ENCODE measurements around the gene GGTLC2.

GGTLC2 gene

DNA sequence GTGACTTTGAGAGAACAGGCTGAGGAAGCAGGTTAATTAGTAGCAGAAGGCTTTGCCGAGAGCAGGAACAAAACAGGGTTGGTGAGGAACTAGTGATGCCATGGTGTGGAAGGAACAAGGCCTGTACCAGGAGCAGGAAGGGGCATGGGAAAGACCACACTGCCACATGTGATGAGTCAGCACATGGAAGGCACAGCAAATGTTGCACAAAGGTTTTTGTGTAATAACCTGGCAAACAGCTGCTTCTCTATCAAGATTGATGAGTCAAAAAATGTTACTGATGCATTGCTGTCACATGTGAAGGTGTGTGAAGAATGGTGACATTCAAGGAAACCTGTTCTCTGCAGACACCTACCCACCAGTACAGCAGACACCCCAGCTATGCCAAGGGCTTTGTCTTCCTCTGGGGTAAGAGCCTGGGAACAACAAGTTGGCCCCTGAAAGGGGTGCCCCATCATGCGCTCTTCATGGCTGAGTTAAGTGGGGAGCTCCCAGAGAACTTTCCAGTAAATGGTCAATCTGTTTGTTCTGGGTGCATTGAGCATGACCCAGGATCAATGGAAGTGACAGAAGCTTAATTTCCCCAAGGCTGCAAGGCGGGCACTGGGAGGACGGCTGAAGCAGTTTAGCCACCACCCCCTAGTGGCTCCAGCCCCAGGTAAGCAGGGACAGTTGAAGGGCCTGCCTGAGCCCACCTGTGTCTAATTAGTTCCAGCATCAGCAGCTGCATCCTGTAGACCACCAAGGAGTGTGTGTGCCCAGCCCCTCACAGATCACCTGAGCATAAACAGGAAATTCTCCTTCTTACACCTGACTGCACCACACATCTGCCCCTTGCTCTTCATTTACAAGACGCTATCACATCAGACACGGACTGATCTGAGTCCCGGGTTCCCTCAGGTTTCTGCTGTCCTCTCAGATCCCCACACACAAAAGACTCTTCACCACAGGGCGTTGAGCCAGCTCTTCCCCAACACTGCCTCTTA, 47.6 kb downstream of the GGTLC2 start:
- Histone ChIP-seq H3K4me1 (ENCODE audit: control insufficient read depth, insufficient read depth, low read length) (no peaks in the 10 kb centered on the region), H3K27me3 (ENCODE audit: control insufficient read depth, insufficient read depth, low read length) (peaks cover 6% of the 10 kb centered on the region; the same call in 1 of the 2 replicates), H3K27ac (ENCODE audit: low read length) (no peak overlapping the region), H3K36me3 (ENCODE audit: control insufficient read depth, insufficient read depth, low read length) (no peaks in the 10 kb centered on the region), H3K9me3 (ENCODE audit: control insufficient read depth, insufficient read depth, low read length) (peaks cover 2% of the 10 kb centered on the region), H3K4me3 (ENCODE audit: low read length) (no peak overlapping the region)
- WGBS (ENCODE audit: insufficient coverage, insufficient read length), result no CpG with 5 or more reads among the region's 8 CpGs
- no peak for DNase-seq (ENCODE audit: low read depth, low spot score)

DNA sequence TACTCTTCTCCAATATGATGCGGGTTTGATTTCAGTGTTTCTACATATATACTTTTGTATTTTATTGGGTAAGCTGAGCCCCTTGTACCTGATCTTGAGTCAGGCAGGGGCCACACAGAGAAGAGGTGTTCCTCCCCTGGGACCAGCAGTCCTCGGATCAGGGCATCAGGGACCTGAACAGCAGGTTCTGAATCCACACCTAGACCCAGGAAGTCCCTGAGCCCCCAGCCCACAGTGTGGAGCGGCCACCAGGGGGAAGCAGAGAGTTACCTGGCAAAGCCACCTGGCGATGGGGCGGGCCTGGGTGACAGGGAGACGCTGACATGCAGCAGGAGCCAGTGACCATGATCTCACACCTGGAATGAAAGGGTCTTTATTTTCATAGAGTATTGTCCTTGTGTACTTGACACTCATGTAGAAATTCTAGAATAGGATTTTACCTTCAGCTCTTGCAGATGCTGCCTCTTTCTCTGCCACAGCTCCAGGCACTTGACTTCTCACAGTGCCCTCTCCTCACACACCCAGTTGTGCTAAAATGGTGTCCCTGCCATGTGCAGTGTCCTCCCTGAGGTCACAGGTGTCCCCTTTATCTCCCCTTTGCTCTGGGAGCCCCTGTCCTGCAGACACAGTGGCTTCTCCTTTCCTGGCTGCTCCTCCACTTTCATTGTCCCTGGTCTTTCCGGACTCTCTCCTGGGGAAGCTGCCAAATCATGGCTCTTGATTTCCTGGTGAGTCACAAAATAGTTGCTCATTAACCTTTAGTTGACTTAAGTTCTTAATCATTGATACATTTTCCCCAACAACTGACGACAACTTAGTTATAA, 48.5 kb downstream of the GGTLC2 start:
- no peak for DNase-seq (ENCODE audit: low read depth, low spot score)
- H3K4me1 ChIP-seq (ENCODE audit: control insufficient read depth, insufficient read depth, low read length), result no peaks in the 10 kb centered on the region
- peaks cover 2% of the 10 kb centered on the region; the same call in 1 of the 2 replicates for H3K9me3 ChIP-seq (ENCODE audit: control insufficient read depth, insufficient read depth, low read length)
- peaks cover 6% of the 10 kb centered on the region; the same call in 1 of the 2 replicates for H3K27me3 ChIP-seq (ENCODE audit: control insufficient read depth, insufficient read depth, low read length)
- WGBS (ENCODE audit: insufficient coverage, insufficient read length), result no CpG with 5 or more reads among the region's 8 CpGs
- no peak overlapping the region for H3K27ac ChIP-seq (ENCODE audit: low read length)
- no peak overlapping the region for H3K4me3 ChIP-seq (ENCODE audit: low read length)
- H3K36me3 ChIP-seq (ENCODE audit: control insufficient read depth, insufficient read depth, low read length), result no peaks in the 10 kb centered on the region

DNA sequence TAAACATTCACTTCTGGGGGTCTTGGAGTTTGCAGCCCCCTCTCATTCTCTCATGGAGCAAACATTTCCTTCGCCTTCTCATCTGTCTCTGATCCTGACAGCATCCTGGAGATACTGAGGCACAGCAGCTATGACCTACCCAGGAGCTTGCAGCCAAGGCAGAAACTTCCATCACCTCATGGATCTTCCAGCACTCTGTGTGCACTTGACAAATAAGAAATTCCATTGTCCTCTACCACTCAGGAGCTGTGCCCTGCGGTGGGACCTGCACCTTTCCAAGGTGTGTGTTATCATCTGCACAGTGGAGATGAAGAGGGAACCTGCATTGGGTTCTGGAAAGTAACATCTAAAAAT, 49.1 kb downstream of the GGTLC2 start:
- WGBS (ENCODE audit: insufficient coverage, insufficient read length), result no CpG with 5 or more reads among the region's 2 CpGs
- Histone ChIP-seq H3K4me3 (ENCODE audit: low read length) (no peak overlapping the region), H3K4me1 (ENCODE audit: control insufficient read depth, insufficient read depth, low read length) (no peaks in the 10 kb centered on the region), H3K9me3 (ENCODE audit: control insufficient read depth, insufficient read depth, low read length) (peaks cover 2% of the 10 kb centered on the region; the same call in 1 of the 2 replicates), H3K27me3 (ENCODE audit: control insufficient read depth, insufficient read depth, low read length) (peaks cover 6% of the 10 kb centered on the region; the same call in 1 of the 2 replicates), H3K27ac (ENCODE audit: low read length) (no peak overlapping the region), H3K36me3 (ENCODE audit: control insufficient read depth, insufficient read depth, low read length) (no peaks in the 10 kb centered on the region)
- no peak for DNase-seq (ENCODE audit: low read depth, low spot score)

DNA sequence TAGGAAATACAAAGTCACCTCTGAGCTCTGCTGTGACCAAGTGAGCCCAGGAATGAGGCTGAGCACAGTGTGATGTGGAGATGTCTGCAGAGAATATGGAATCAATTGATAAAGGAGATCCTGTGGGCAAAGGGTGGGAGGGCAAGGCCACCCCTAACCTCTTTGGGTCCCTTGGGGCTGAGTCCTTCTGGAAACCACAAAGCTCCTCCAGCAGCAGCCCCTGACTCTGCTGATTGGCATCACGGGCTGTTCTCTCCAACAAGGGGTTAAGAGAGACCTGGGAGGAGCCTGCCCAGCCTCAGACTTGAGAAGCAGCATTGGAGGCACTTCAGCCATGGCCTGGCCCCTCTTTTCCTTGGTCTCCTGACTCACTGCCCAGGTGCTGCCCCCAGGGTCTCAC, 49.7 kb downstream of the GGTLC2 start:
- Histone ChIP-seq H3K4me1 (ENCODE audit: control insufficient read depth, insufficient read depth, low read length) (no peaks in the 10 kb centered on the region), H3K27me3 (ENCODE audit: control insufficient read depth, insufficient read depth, low read length) (peaks cover 6% of the 10 kb centered on the region; the same call in 1 of the 2 replicates), H3K36me3 (ENCODE audit: control insufficient read depth, insufficient read depth, low read length) (no peaks in the 10 kb centered on the region), H3K9me3 (ENCODE audit: control insufficient read depth, insufficient read depth, low read length) (peaks cover 2% of the 10 kb centered on the region; the same call in 1 of the 2 replicates), H3K27ac (ENCODE audit: low read length) (no peak overlapping the region), H3K4me3 (ENCODE audit: low read length) (no peak overlapping the region)
- WGBS (ENCODE audit: insufficient coverage, insufficient read length), result no CpG with 5 or more reads among the region's 1 CpG
- DNase-seq (ENCODE audit: low read depth, low spot score), result no peak

DNA sequence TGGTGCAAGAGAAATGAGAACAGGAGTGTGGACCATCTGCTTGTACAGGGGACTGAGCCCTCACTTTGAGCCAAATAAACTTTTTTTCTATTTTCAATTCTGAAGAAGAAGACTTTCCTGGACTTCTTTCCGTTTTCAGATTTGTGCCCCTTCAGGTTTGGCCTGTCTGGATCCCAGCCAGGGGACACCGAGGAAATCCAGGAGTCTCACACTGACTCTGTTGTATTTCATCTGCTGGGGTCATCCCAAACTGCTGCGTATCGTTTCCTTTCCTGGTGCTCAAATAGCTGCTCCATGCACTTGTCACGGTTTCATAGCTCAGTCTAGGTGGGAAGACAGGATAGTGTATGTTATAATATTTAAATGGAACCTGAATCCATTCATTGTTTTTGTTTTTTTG, 51.7 kb downstream of the GGTLC2 start:
- Histone ChIP-seq H3K4me1 (ENCODE audit: control insufficient read depth, insufficient read depth, low read length) (no peaks in the 10 kb centered on the region), H3K9me3 (ENCODE audit: control insufficient read depth, insufficient read depth, low read length) (peaks cover 2% of the 10 kb centered on the region; the same call in 1 of the 2 replicates), H3K4me3 (ENCODE audit: low read length) (no peak overlapping the region), H3K27ac (ENCODE audit: low read length) (no peak overlapping the region), H3K27me3 (ENCODE audit: control insufficient read depth, insufficient read depth, low read length) (peaks cover 8% of the 10 kb centered on the region; the same call in 1 of the 2 replicates), H3K36me3 (ENCODE audit: control insufficient read depth, insufficient read depth, low read length) (no peaks in the 10 kb centered on the region)
- no CpG with 5 or more reads among the region's 5 CpGs for WGBS (ENCODE audit: insufficient coverage, insufficient read length)
- no peak for DNase-seq (ENCODE audit: low read depth, low spot score)
